H1 (cell line): ENCODE data around the gene SMARCA5. TPM values are rescaled to one million over a fixed set of nuclear protein-coding genes. Genes with fewer than 3 reads are reported as not detected.

Experiments used
- CTCF ChIA-PET: fragments of 300-600 bp; sonication (Branson Sonifier 250); formaldehyde crosslinking; loops from one replicate; lab custom pipeline; 2021; ENCODE audit not compliant: partially characterized antibody; lab: Charles Lee
- POLR2A ChIA-PET: fragments of 300-600 bp; sonication (Branson Sonifier 250); formaldehyde crosslinking; loops from one replicate; lab custom pipeline; 2021; ENCODE audit warnings: inconsistent platforms; ENCODE audit not compliant: partially characterized antibody; lab: Charles Lee
- DNase-seq, 2 experiments: peaks; one replicate each; pipeline versions ENCODE4 v3.0.0 to v3.0.0-alpha.2; 2010 to 2022; ENCODE audit warnings: low spot score in 2 of 2, low read depth in 1 of 2, mixed read lengths in 1 of 2
- FAIRE-seq: peaks from 2 replicates; lab custom pipeline; 2011; peaks lifted over from hg19 to GRCh38; lab: Jason Lieb, UNC
- H2AFZ ChIP-seq: 2 replicates; pipeline ENCODE4 v1.8.1; 2012; ENCODE audit warnings: low read length, inconsistent platforms
- H2AK5ac ChIP-seq: 2 replicates; pipeline ENCODE4 v1.6.1; 2013; ENCODE audit warnings: low read depth, low read length
- H2BK120ac ChIP-seq: replicated peaks from 2 replicates; pipeline ENCODE3; 2013; ENCODE audit warnings: low read depth, low read length, inconsistent platforms
- H2BK12ac ChIP-seq: 2 replicates; pipeline ENCODE4 v1.6.1; 2013; ENCODE audit warnings: low read depth, low read length
- H2BK15ac ChIP-seq: 2 replicates; pipeline ENCODE4 v1.6.1; 2013; ENCODE audit warnings: low read length
- H2BK20ac ChIP-seq: 2 replicates; pipeline ENCODE4 v1.6.1; 2013; ENCODE audit warnings: low read length
- H2BK5ac ChIP-seq: 2 replicates; pipeline ENCODE4 v1.6.1; 2013; ENCODE audit warnings: low read depth, low read length
- H3K14ac ChIP-seq: 2 replicates; pipeline ENCODE4 v1.6.1; 2013; ENCODE audit warnings: inconsistent platforms; ENCODE audit not compliant: insufficient read length
- H3K18ac ChIP-seq: 2 replicates; pipeline ENCODE4 v1.6.1; 2013; ENCODE audit warnings: low read length; ENCODE audit errors: extremely low read depth
- H3K23ac ChIP-seq: 2 replicates; pipeline ENCODE4 v1.6.1; 2013; ENCODE audit warnings: inconsistent platforms; ENCODE audit not compliant: insufficient read length
- H3K23me2 ChIP-seq: 2 replicates; pipeline ENCODE4 v1.6.1; 2013; ENCODE audit warnings: low read depth, low read length
- H3K27ac ChIP-seq: 2 replicates; pipeline ENCODE4 v1.6.1; 2011; ENCODE audit warnings: low read depth, low read length, inconsistent platforms
- H3K27me3 ChIP-seq, 4 experiments: replicated peaks in 1 of 4; 1 replicate in 1 of 4; 2 replicates in 3 of 4; pipeline versions ENCODE4 v1.6.1 to v1.8.1; 2011 to 2013; ENCODE audit warnings: low read length in 3 of 4, mild to moderate bottlenecking in 3 of 4, inconsistent platforms in 2 of 4, mixed read lengths in 2 of 4, moderate library complexity in 1 of 4; ENCODE audit not compliant: control insufficient read depth in 3 of 4, insufficient read depth in 3 of 4; ENCODE audit errors: extremely low read depth in 1 of 4
- H3K36me3 ChIP-seq, 4 experiments: 2 replicates each; pipeline versions ENCODE4 v1.6.1 to v1.8.1; 2011 to 2013; ENCODE audit warnings: mild to moderate bottlenecking in 4 of 4, low read length in 3 of 4, moderate library complexity in 2 of 4, control low read depth in 1 of 4, inconsistent platforms in 1 of 4; ENCODE audit not compliant: insufficient read depth in 4 of 4, control insufficient read depth in 2 of 4
- H3K4ac ChIP-seq: replicated peaks from 2 replicates; pipeline ENCODE3; 2013; ENCODE audit warnings: low read length, low read depth, mixed read lengths, inconsistent platforms; ENCODE audit not compliant: insufficient read length
- H3K4me1 ChIP-seq, 4 experiments: replicated peaks in 1 of 4; 1 replicate in 1 of 4; 2 replicates in 3 of 4; pipeline versions ENCODE4 v1.6.1 to v1.8.1; 2011 to 2013; ENCODE audit warnings: low read length in 3 of 4, inconsistent platforms in 2 of 4, mixed read lengths in 1 of 4; ENCODE audit not compliant: insufficient read depth in 4 of 4, control insufficient read depth in 3 of 4
- H3K4me2 ChIP-seq, 2 experiments: 2 replicates each; pipeline versions ENCODE4 v1.6.1 to v1.8.1; 2011 to 2013; ENCODE audit warnings: low read depth in 2 of 2, low read length in 2 of 2, control low read depth in 1 of 2, inconsistent platforms in 1 of 2, mild to moderate bottlenecking in 1 of 2; ENCODE audit not compliant: insufficient read depth in 1 of 2
- H3K4me3 ChIP-seq, 4 experiments: fragments of 200-600, 300-600 bp in 1 of 4; sonication (generic), shearing (Covaris generic), sonication (Bioruptor Twin) in 1 of 4; 2 replicates each; pipeline versions ENCODE4 v1.5.1 to v1.8.1; 2011 to 2016; ENCODE audit warnings: low read length in 4 of 4, low read depth in 3 of 4, control low read depth in 2 of 4, inconsistent platforms in 2 of 4, mild to moderate bottlenecking in 2 of 4, mixed read lengths in 1 of 4, moderate library complexity in 1 of 4; ENCODE audit not compliant: insufficient read depth in 2 of 4; ENCODE audit errors: extremely low read depth in 1 of 4
- H3K56ac ChIP-seq: replicated peaks from 2 replicates; pipeline ENCODE3; 2013; ENCODE audit warnings: low read depth, mild to moderate bottlenecking, mixed read lengths, low read length, inconsistent platforms; ENCODE audit not compliant: insufficient read length
- H3K79me1 ChIP-seq: 2 replicates; pipeline ENCODE4 v1.6.1; 2013; ENCODE audit warnings: low read depth, low read length, control low read depth
- H3K79me2 ChIP-seq, 2 experiments: 2 replicates each; pipeline versions ENCODE4 v1.6.1 to v1.8.1; 2012 to 2013; ENCODE audit warnings: low read length in 2 of 2, mild to moderate bottlenecking in 2 of 2, inconsistent platforms in 1 of 2; ENCODE audit not compliant: insufficient read depth in 2 of 2, control insufficient read depth in 1 of 2
- H3K9ac ChIP-seq, 4 experiments: replicated peaks in 1 of 4; 1 replicate in 1 of 4; 2 replicates in 3 of 4; pipeline versions ENCODE4 v1.6.1 to v1.8.1; 2011 to 2013; ENCODE audit warnings: low read depth in 3 of 4, low read length in 3 of 4, control low read depth in 2 of 4, mild to moderate bottlenecking in 2 of 4, moderate library complexity in 2 of 4, inconsistent platforms in 1 of 4; ENCODE audit errors: extremely low read depth in 1 of 4
- H3K9me3 ChIP-seq, 2 experiments: 2 replicates each; pipeline versions ENCODE4 v1.6.1 to v1.8.1; 2012 to 2013; ENCODE audit warnings: mild to moderate bottlenecking in 2 of 2, moderate library complexity in 2 of 2, control low read depth in 1 of 2, inconsistent platforms in 1 of 2, low read depth in 1 of 2, low read length in 1 of 2, mixed read lengths in 1 of 2; ENCODE audit not compliant: insufficient read depth in 2 of 2
- H4K20me1 ChIP-seq, 2 experiments: replicated peaks in 1 of 2; 2 replicates each; pipeline versions ENCODE3 to v1.8.1; 2011 to 2013; ENCODE audit warnings: inconsistent platforms in 2 of 2, low read length in 2 of 2, mild to moderate bottlenecking in 1 of 2; ENCODE audit not compliant: insufficient read depth in 2 of 2, control insufficient read depth in 1 of 2
- H4K5ac ChIP-seq: 2 replicates; pipeline ENCODE4 v1.6.1; 2013; ENCODE audit warnings: low read length, low read depth, mixed read lengths, inconsistent platforms; ENCODE audit not compliant: insufficient read length
- H4K8ac ChIP-seq: 2 replicates; pipeline ENCODE4 v1.8.0; 2013; ENCODE audit warnings: mild to moderate bottlenecking, moderate library complexity, low read length, inconsistent platforms; ENCODE audit not compliant: insufficient read depth; ENCODE audit errors: extremely low read depth
- H4K91ac ChIP-seq: replicated peaks from 2 replicates; pipeline ENCODE3; 2013; ENCODE audit warnings: low read length, mixed read lengths, inconsistent platforms; ENCODE audit not compliant: insufficient read length
- CEBPB ChIP-seq: IDR thresholded peaks from 2 replicates; pipeline ENCODE4 v1.6.1; 2012; ENCODE audit warnings: low read depth, low read length
- CHD2 ChIP-seq: IDR thresholded peaks from 2 replicates; pipeline ENCODE4 v1.6.1; 2012; ENCODE audit warnings: low read length, improper control_type of control experiment
- KDM5A ChIP-seq: fragments of 200-600 bp; IDR thresholded peaks from 2 replicates; pipeline ENCODE4 v1.7.1; 2012; ENCODE audit warnings: mild to moderate bottlenecking, low read length, inconsistent platforms, mixed read lengths
- RFX5 ChIP-seq: IDR thresholded peaks from 2 replicates; pipeline ENCODE4 v1.6.1; 2011; ENCODE audit warnings: low read depth, low read length, improper control_type of control experiment, borderline replicate concordance
- RNF2 ChIP-seq: fragments of 200-900, 300-1000 bp; sonication (generic); IDR thresholded peaks from 2 replicates; pipeline ENCODE4 v1.7.1; 2016; ENCODE audit warnings: borderline replicate concordance, low read depth, mild to moderate bottlenecking, antibody characterized with exemption, low read length; ENCODE audit not compliant: poor library complexity, severe bottlenecking; ENCODE audit errors: missing control alignments
- SIRT6 ChIP-seq: IDR thresholded peaks from one replicate; pipeline ENCODE4 v1.7.1; 2012; ENCODE audit warnings: low read length, inconsistent platforms
- YY1 ChIP-seq: IDR thresholded peaks from 2 replicates; pipeline ENCODE4 v1.6.1; 2011; ENCODE audit warnings: low read depth, mild to moderate bottlenecking, low read length
- polyA plus RNA-seq, 7 experiments: library from polyadenylated mRNA; depleted of rRNA in 3 of 7; stranded (reverse) in 5 of 7; unstranded in 2 of 7; fragments of >200 nt in 5 of 7; fragments of 200-250 nt in 2 of 7; gene quantifications; 1 replicate in 5 of 7; 2 replicates in 1 of 7; 4 replicates in 1 of 7; pipeline versions ENCODE4 v1.2.1 to v1.2.3, GENCODE V29; 2011 to 2013; ENCODE audit warnings: missing spikeins in 2 of 7, mixed read lengths in 2 of 7
- total RNA-seq: library from RNA; stranded (reverse); fragmentation: NEBNext Ultra II Directional; extraction: Animal tissue kit (Norgen Biotek cat#: 25700); gene quantifications from 2 replicates; pipeline ENCODE4 v1.2.1, GENCODE V29; 2021

Gene SMARCA5
- total and polyA plus RNA-seq, 2 of the 8 experiments (the other 6 are each of a cell fraction or from before 2014, with no cell fraction given): 13.9 to 112 TPM

DNA sequence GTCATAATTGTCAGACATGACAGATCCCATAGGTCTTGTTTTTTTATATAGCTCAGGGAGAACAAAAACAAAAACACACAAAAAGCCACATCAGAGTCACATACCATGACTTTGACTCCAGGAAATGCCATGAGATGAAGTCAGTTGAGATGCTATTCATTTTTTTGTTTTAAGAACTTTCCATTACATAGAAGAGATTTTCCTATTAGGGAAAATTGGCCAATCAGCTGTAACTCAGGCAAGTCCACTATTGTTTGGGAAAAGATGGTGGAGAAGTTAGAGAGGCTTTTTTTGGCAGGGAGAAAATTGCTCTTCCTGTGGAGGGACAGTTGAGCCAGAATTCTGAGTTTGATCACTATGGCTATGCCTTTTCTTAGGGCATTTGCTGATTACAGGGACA is 72.6 kb downstream of the SMARCA5 start:
- Histone ChIP-seq H2BK120ac (no peak overlapping the region), H3K36me3 (no peaks in the 10 kb centered on the region), H2BK15ac (no peak overlapping the region), H3K4me1 (no peaks in the 10 kb centered on the region), H2BK12ac (no peak overlapping the region), H3K23me2 (no peaks in the 10 kb centered on the region), H4K5ac (no peak overlapping the region), H4K8ac (no peak overlapping the region), H4K91ac (no peak overlapping the region), H3K4me3 (no peak overlapping the region), H2AK5ac (no peak overlapping the region), H3K79me2 (no peaks in the 10 kb centered on the region), H3K14ac (no peak overlapping the region), H3K9me3 (no peaks in the 10 kb centered on the region), H3K23ac (no peak overlapping the region), H3K4ac (no peak overlapping the region), H2BK5ac (no peak overlapping the region), H3K9ac (no peak overlapping the region), H3K56ac (no peak overlapping the region), H3K27me3 (no peaks in the 10 kb centered on the region), H3K18ac (no peak overlapping the region), H2AFZ (no peak overlapping the region), H3K79me1 (no peaks in the 10 kb centered on the region), H3K27ac (no peak overlapping the region), H4K20me1 (no peaks in the 10 kb centered on the region), H3K4me2 (no peak overlapping the region), H2BK20ac (no peak overlapping the region)
- DNase-seq: no peak
- ChIA-PET POLR2A (no interaction called here), CTCF (no interaction called here)
- FAIRE-seq: no peak
- TF ChIP-seq YY1: no peak
- no peak for TF ChIP-seq CEBPB
- TF ChIP-seq SIRT6: no peak
- TF ChIP-seq RFX5: no peak
- no peak for TF ChIP-seq RNF2
- no peak for TF ChIP-seq CHD2
- no peak for TF ChIP-seq KDM5A
